Endothelial cell of umbilical vein (primary cell): Measurements from ENCODE around the gene ABI3BP.

Source experiments
- EZH2 ChIP-seq: IDR thresholded peaks from 2 replicates; pipeline ENCODE4 v1.6.1; 2012; ENCODE audit warnings: borderline replicate concordance, low read depth, mild to moderate bottlenecking, moderate library complexity, low read length, inconsistent platforms; ENCODE audit not compliant: severe bottlenecking
- MAX ChIP-seq: IDR thresholded peaks from 2 replicates; pipeline ENCODE4 v1.6.1; 2011; ENCODE audit not compliant: insufficient read depth, insufficient read length
- POLR2A ChIP-seq: IDR thresholded peaks from 2 replicates; pipeline ENCODE4 v1.6.1; 2012; ENCODE audit warnings: low read depth, mild to moderate bottlenecking, control low read depth, low read length
- POLR2AphosphoS5 ChIP-seq: IDR thresholded peaks from 2 replicates; pipeline ENCODE4 v1.6.1; 2012; ENCODE audit warnings: low read depth, mild to moderate bottlenecking, control low read depth, low read length, moderate library complexity; ENCODE audit not compliant: insufficient read depth
- TF ChIP-seq, protein P1 (sequence below), 2 donors: IDR thresholded peaks; 1 replicate in 1 of 2; 2 replicates in 1 of 2; pipeline ENCODE4 v1.5.1; 2011; ENCODE audit warnings: low read length in 2 of 2, mild to moderate bottlenecking in 2 of 2, moderate library complexity in 2 of 2, control low read depth in 1 of 2, inconsistent platforms in 1 of 2, low read depth in 1 of 2; ENCODE audit not compliant: insufficient read depth in 1 of 2; ENCODE audit errors: extremely low read depth in 1 of 2

GRCh38 chr3:100941041-100941440, 52.2 kb downstream of the ABI3BP start:
- TF ChIP-seq, protein P1, sequence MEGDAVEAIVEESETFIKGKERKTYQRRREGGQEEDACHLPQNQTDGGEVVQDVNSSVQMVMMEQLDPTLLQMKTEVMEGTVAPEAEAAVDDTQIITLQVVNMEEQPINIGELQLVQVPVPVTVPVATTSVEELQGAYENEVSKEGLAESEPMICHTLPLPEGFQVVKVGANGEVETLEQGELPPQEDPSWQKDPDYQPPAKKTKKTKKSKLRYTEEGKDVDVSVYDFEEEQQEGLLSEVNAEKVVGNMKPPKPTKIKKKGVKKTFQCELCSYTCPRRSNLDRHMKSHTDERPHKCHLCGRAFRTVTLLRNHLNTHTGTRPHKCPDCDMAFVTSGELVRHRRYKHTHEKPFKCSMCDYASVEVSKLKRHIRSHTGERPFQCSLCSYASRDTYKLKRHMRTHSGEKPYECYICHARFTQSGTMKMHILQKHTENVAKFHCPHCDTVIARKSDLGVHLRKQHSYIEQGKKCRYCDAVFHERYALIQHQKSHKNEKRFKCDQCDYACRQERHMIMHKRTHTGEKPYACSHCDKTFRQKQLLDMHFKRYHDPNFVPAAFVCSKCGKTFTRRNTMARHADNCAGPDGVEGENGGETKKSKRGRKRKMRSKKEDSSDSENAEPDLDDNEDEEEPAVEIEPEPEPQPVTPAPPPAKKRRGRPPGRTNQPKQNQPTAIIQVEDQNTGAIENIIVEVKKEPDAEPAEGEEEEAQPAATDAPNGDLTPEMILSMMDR (IDR thresholded peaks at IDR 0.05; ENCODE audit: extremely low read depth in 1 of 2, insufficient read depth in 1 of 2, low read depth in 1 of 2, low read length in 2 of 2), result no peak
- no peak for TF ChIP-seq POLR2A
- TF ChIP-seq MAX, result no peak
- no peak for TF ChIP-seq POLR2AphosphoS5
- no peak for TF ChIP-seq EZH2
